Loucy (cell line): Measurements from ENCODE around the gene MIA2.

ENCODE experiments used
- H2AFZ ChIP-seq: fragments of 200-600 bp; sonication (generic); 2 replicates; pipeline ENCODE4 v1.6.0; 2016; ENCODE audit warnings: antibody characterized with exemption, mild to moderate bottlenecking, low read length, moderate library complexity
- H3F3A ChIP-seq: fragments of 200-600 bp; 2 replicates; pipeline ENCODE4 v1.6.0; 2016; ENCODE audit warnings: antibody characterized with exemption, low read depth, mild to moderate bottlenecking
- H3K27me3 ChIP-seq: fragments of 200-600 bp; sonication (generic); 2 replicates; pipeline ENCODE4 v1.6.1; 2014; ENCODE audit warnings: low read length, mild to moderate bottlenecking; ENCODE audit not compliant: insufficient read depth, poor library complexity, severe bottlenecking
- H3K36me3 ChIP-seq: fragments of 200-600 bp; sonication (generic); 2 replicates; pipeline ENCODE4 v1.6.1; 2016; ENCODE audit warnings: low read length; ENCODE audit not compliant: insufficient read depth
- H3K4me1 ChIP-seq: fragments of 200-600 bp; sonication (generic); 2 replicates; pipeline ENCODE4 v1.5.1; 2014; ENCODE audit warnings: low read length, mild to moderate bottlenecking; ENCODE audit not compliant: insufficient read depth, poor library complexity, severe bottlenecking
- H3K4me2 ChIP-seq: fragments of 200-600 bp; sonication (generic); 2 replicates; pipeline ENCODE4 v1.6.0; 2014; ENCODE audit warnings: antibody characterized with exemption, low read length, low read depth, mild to moderate bottlenecking; ENCODE audit not compliant: poor library complexity, severe bottlenecking
- H3K4me3 ChIP-seq: fragments of 200-600 bp; sonication (generic); 2 replicates; pipeline ENCODE4 v1.5.1; 2014; ENCODE audit warnings: low read length, mild to moderate bottlenecking, mixed read lengths; ENCODE audit not compliant: poor library complexity, severe bottlenecking
- H3K79me2 ChIP-seq: fragments of 200-600 bp; sonication (generic); 2 replicates; pipeline ENCODE4 v1.6.1; 2014; ENCODE audit warnings: low read length; ENCODE audit not compliant: insufficient read depth
- H3K9ac ChIP-seq: fragments of 200-600 bp; sonication (generic); 2 replicates; pipeline ENCODE4 v1.6.0; 2014; ENCODE audit warnings: mild to moderate bottlenecking, low read depth, low read length, moderate library complexity; ENCODE audit not compliant: poor library complexity, severe bottlenecking
- H3K9me2 ChIP-seq: fragments of 200-600 bp; sonication (generic); replicated peaks from 2 replicates; pipeline ENCODE4 v1.6.1; 2016; ENCODE audit warnings: low read depth, low read length, mixed read lengths
- H3K9me3 ChIP-seq: fragments of 200-600 bp; sonication (generic); 2 replicates; pipeline ENCODE4 v1.6.1; 2014; ENCODE audit warnings: mild to moderate bottlenecking, antibody characterized with exemption, low read length, low read depth; ENCODE audit not compliant: insufficient read depth
- H4K20me1 ChIP-seq: fragments of 200-600 bp; sonication (generic); 2 replicates; pipeline ENCODE4 v1.6.0; 2014; ENCODE audit warnings: antibody characterized with exemption, low read length, mild to moderate bottlenecking; ENCODE audit not compliant: insufficient read depth, poor library complexity, severe bottlenecking
- CTCF ChIP-seq: fragments of 200-600 bp; sonication (generic); conservative IDR thresholded peaks from 2 replicates; pipeline ENCODE4 v1.5.1; 2014; ENCODE audit warnings: mild to moderate bottlenecking, antibody characterized with exemption, low read length
- EZH2phosphoT487 ChIP-seq: fragments of 200-600 bp; IDR thresholded peaks from 2 replicates; pipeline ENCODE4 v1.6.1; 2018; ENCODE audit warnings: antibody characterized with exemption, mild to moderate bottlenecking, moderate library complexity, borderline replicate concordance

MIA2 gene

GRCh38 chr14:39367387-39367751 lies 133.7 kb downstream of the MIA2 start:
- H3K36me3 ChIP-seq, result peaks cover 4% of the 10 kb centered on the region; the same call in 1 of the 2 replicates
- no peaks in the 10 kb centered on the region for H4K20me1 ChIP-seq
- H2AFZ ChIP-seq, result no peak overlapping the region
- TF ChIP-seq CTCF (no peak), EZH2phosphoT487 (no peak)
- H3K27me3 ChIP-seq, result no peaks in the 10 kb centered on the region
- H3K4me1 ChIP-seq, result no peaks in the 10 kb centered on the region
- no peaks in the 10 kb centered on the region for H3F3A ChIP-seq
- H3K9me2 ChIP-seq, result no peaks in the 10 kb centered on the region
- H3K4me2 ChIP-seq, result no peak overlapping the region
- H3K79me2 ChIP-seq, result no peaks in the 10 kb centered on the region
- 0 out of 2 replicates have a peak, but pooled peaks cover 6% of the 10 kb centered on the region for H3K9me3 ChIP-seq
- H3K4me3 ChIP-seq, result no peak overlapping the region
- no peak overlapping the region for H3K9ac ChIP-seq

GRCh38 chr14:39368261-39368959 lies 134.7 kb downstream of the MIA2 start:
- peak; percentile 74 for TF ChIP-seq CTCF
- no peak for TF ChIP-seq EZH2phosphoT487
- Histone ChIP-seq H3K79me2 (no peaks in the 10 kb centered on the region), H3K9ac (no peak overlapping the region), H3K36me3 (peaks cover 4% of the 10 kb centered on the region; the same call in 1 of the 2 replicates), H3K4me3 (no peak overlapping the region), H2AFZ (no peak overlapping the region), H3K9me2 (no peaks in the 10 kb centered on the region), H3F3A (no peaks in the 10 kb centered on the region), H3K27me3 (no peaks in the 10 kb centered on the region), H3K4me1 (no peaks in the 10 kb centered on the region), H4K20me1 (no peaks in the 10 kb centered on the region), H3K9me3 (0 out of 2 replicates have a peak, but pooled peaks cover 6% of the 10 kb centered on the region), H3K4me2 (no peak overlapping the region)

- no peaks in the 10 kb centered on the region for H3K27me3 ChIP-seq
- no peaks in the 10 kb centered on the region for H3K79me2 ChIP-seq
- no peaks in the 10 kb centered on the region for H3K4me1 ChIP-seq
- no peaks in the 10 kb centered on the region for H3F3A ChIP-seq
- TF ChIP-seq CTCF (no peak), EZH2phosphoT487 (no peak)
- peaks cover 4% of the 10 kb centered on the region; the same call in 1 of the 2 replicates for H3K36me3 ChIP-seq
- H3K9ac ChIP-seq, result no peak overlapping the region
- no peaks in the 10 kb centered on the region for H3K9me2 ChIP-seq
- 0 out of 2 replicates have a peak, but pooled peaks cover 6% of the 10 kb centered on the region for H3K9me3 ChIP-seq
- no peaks in the 10 kb centered on the region for H4K20me1 ChIP-seq
- H3K4me3 ChIP-seq, result no peak overlapping the region
- no peak overlapping the region for H2AFZ ChIP-seq
- H3K4me2 ChIP-seq, result no peak overlapping the region
Measured at GRCh38 chr14:39369029-39369428, 135.3 kb downstream of the MIA2 start.
